GM19397 (cell line): ENCODE results near the gene LRPAP1.

Experiments
- ATAC-seq: cut with Tn5 transposase; IDR thresholded peaks from one replicate; pipeline ENCODE4 v1.9.1; 2021; ENCODE audit warnings: mild to moderate bottlenecking, moderate library complexity; ENCODE audit not compliant: unreplicated experiment

The LRPAP1 gene

DNA sequence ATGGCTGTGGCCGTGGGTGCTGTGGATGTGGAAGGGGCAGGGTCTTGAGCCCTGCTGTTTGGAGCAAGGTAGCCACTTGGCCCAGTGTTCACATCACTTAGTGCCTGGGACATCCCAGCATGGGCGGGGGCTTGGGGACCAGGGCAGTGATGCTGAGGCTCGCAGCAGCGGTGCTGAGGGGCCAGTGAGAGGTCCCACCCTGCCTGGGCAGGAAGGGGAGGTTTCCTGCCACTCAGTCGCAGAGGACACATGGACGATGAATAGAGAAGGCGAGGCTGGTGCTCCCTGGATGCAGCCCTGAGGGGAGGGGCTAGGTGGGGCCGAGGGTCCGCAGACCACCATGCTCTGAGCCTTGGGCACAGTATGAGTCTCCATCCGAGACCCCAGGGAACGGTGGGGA, 43.4 kb downstream of the LRPAP1 start:
- no peak for ATAC-seq

DNA sequence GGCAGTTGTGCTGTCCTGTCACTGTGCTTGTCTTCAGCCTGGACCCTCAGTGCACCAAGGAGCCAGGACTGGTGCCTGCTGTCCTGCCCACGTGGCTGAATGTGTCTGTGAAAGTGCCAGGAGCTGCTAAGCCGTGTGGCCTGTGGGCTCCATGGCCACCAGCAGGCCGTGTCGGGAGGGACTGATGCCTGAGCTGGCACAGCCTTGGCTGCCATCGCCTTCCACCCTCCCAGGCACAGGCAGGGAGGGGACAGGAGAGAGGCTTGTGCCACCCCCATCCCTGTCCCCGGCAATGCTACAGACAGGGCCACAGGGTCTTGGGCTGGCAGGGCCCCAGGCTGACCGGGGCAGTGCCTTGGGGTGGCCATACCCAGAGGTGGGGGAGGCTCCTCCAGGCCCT, 44.4 kb downstream of the LRPAP1 start:
- no peak for ATAC-seq

DNA sequence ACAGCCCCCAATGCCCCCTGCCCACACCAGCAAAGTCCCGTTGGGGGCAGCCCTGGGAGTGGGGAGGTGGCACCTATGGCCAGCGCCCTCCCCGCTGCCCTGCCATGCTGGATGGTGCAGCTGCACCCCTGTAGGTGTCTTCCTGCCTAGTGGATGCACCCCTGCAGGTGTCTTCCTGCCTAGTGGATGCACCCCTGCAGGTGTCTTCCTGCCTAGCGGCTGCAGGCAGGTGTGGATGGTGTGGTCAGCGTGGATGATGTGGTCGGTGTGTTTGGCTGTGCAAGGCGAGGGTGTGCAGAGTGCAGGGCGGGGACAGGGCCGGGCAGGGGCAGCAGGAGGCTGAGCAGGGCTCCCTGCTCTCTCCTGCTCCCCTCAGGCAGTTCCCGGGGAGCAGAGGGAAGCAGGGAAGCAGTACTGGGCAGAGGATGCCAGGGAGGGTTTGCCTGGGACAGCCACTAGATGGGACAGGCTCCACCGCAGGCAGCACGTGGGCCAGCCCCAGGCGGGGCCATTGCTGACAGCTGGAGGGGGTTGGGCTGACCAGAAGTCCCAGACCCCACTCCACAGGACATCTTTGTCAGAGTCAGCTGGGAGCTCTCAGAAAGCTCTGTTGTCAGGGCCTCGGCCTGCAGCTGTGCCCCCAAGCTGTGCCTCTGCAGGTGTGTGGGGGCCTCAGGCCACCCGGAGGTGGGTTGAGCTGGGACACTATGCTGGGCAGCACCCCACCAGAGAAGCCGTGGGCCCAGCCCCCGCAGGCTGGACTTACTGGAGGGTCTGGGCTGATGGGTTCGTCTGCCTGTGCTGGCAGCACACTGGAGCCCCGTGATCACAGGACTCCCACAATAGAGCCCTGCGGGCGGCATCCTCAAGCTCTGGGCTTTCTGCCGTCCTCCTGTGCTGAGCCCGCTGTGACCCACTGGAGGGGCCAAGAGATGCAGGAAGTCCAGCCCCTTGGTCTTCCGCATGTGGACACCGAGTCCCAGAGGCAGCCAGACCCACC, 45.4 kb downstream of the LRPAP1 start:
- ATAC-seq, result no peak

GRCh38 chr4:3485886-3486540, 46.2 kb downstream of the LRPAP1 start:
- ATAC-seq, result no peak

- no peak for ATAC-seq
Measured at GRCh38 chr4:3485011-3485791, 47.0 kb downstream of the LRPAP1 start.

DNA sequence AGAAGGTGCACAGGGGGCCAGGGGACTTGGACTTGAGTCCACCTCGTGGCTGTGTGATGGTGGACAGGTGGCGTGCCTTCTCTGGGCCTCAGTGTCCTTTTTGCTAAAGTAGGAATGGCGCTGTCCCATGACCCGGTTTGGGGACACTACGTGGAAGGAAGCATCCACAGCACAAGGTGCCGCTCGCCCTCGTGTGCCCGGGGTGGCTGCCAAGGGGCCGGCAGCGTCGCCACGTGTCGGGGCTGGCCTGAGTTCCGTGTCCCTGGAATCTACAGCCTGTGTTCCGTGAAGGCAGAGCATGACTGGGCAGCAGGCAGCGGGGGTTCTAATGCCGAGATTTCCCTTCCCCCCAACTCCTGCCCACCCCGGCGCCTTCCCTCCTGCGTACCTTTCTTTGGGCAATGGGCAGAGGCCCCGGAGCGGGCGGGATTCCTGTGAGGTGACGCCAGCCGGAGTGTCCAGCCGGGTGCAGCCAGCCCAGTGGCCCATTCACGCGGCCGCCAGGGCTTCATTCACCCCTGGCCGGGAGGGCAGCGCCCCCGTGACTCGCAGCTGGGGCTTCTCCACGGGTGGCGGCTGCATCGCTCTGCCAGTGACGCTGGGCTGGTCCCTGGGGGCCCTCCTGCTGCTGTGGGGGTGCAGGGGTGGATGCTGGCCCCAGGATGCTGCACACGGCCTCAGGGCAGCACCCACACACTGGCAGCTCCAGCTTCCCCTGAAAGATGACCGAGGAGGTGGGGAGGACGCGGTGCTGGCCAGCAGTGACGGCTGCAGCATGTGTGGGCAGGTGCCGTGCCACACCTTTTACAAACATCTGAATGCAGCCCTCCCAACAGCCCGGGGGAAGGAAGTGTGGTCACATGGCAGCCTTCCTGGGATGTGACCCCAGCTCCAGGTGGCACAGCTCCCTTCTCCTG, 47.9 kb downstream of the LRPAP1 start:
- ATAC-seq, result no peak

- no peak for ATAC-seq
Measured at GRCh38 chr4:3483471-3483921, 48.7 kb downstream of the LRPAP1 start.

DNA sequence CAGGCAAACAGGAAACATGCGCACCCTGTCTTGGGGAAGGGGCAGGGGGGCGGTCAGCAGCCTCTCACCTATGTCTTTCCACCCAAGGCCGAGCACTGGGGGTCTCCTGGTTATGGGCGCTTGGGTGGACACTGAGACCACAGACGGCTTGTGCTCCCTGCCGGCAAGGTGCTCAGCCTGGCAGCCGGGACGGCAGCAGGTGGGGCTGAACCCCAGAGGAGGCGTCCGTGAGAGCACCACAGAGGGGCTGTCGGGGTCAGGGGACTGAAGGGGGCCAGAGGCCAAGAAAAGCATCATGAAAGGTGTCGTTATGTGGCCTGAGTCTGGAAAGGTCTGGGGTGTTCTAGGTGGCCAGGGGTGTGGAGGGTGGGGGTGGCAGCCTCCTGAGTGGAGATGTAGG, 49.5 kb downstream of the LRPAP1 start:
- no peak for ATAC-seq

GRCh38 chr4:3481783-3482393, 50.3 kb downstream of the LRPAP1 start:
- no peak for ATAC-seq

GRCh38 chr4:3481113-3481531, 51.1 kb downstream of the LRPAP1 start:
- no peak for ATAC-seq

DNA sequence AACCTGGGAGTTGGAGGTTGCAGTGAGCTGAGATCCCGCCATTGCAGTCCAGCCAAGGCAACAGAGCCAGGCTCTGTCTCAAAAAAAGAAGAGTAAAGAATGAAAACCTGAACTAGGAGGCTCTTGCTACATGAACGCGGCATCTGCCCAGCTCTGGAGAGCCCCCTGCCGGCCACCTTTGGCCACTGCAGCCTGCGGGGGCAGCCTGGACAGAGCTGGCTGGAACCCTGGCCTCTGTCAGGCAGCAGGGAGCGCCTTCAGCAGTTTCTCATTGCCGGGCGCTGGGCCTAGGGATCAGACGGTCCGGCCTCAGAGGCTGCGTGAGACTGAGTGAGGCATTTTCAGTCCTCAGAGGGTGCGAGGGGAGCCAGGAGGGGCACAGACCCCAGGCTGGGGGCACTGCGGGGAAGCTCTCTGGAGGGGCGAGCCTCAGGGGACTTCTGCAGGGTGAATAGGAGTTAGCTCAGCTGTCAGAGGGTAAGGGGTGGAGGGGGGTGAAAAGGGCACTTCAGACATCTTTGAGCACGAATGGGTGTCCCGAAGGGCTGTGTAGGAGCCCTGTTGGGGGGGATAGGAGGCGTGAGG, 51.6 kb downstream of the LRPAP1 start:
- ATAC-seq, result no peak

DNA sequence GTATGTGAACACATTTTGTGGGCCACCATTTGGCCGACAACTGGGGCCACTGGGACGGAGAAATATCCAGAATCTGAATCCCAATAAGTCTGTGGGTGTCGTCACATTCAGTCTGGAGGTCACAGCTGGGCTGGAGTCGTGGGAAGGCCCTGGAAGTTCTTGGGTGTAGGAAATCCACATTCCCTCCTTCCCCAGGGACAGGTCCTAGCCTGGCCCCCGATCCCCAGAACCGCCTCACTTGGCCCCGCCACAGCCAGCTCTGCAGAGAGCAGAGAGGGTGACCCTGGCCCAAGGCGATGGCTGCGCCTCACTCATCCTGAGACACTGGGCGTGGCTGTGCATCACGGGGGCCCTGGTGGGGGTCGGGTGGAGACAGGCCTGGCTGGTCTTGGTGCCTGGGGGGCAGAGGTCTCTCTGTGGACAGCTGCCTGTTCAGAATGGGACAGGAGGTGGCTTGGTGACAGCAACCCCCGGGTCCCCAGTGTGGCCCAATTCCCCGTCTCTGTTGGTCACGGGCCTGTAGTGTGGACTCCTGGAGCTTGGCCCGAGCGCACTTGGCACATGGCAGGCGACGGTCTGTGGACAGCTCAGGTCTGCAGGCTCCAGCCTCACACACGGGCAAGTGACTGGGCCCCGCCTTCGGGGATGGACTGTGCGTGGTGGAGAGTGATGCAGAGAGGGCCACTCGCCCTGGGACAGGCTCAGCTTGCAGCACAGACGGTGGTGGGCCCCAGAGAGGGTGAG, 52.7 kb downstream of the LRPAP1 start:
- ATAC-seq, result no peak

GRCh38 chr4:3478446-3479357, 53.5 kb downstream of the LRPAP1 start:
- ATAC-seq, result no peak

- no peak for ATAC-seq
Measured at GRCh38 chr4:3477750-3478430, 54.3 kb downstream of the LRPAP1 start.

DNA sequence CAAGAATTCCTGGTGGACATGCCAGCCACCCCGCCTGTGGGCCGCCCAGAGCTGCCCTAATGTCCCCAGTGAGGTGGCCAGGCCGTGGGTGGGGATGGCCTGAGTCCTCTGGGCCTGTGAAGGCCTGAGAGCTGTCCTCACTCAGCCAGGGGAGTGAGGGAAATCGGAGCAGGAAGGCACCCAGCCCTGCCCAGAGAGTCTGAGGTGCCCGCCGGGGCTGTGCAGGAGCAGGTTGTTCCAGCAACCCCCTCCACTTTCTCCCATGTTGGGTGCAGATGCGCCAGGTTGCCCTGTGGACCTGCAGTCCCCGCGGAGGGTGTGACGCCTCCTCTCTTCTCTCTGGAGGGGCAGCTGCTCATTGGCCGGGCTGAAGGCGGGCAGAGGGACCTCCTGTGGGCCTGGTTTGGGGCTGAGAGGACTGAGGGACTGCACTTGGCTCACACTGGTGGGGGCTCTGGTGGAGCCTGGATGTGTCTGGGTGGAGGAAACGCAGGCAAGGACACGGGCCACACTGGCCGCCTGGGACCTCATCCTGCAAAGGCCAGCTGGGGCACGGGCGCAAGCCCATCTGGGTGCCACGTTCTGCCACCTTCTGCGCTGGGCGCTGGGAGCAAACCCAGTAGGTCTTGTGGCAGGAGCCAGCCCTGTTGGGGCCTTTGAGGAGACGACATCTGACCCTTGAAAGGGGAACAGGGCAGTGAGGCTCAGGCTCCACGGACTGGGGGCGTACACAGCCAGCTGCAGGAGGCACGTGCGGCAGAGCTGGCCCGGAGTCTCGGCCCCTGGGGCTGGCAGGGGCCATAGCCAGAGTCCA, 55.1 kb downstream of the LRPAP1 start:
- no peak for ATAC-seq

GRCh38 chr4:3476341-3476747, 55.9 kb downstream of the LRPAP1 start:
- ATAC-seq, result no peak
